Uterus (tissue), 4 donors: ENCODE data around the gene OR8H1. TPM values are rescaled to one million over a fixed set of nuclear protein-coding genes. Genes with fewer than 3 reads are reported as not detected.

ENCODE experiments used
- DNase-seq, 2 donors: peaks; one replicate each; pipeline ENCODE4 v3.0.0-alpha.2; 2019 to 2020
- H3K27ac ChIP-seq, 2 donors: fragments of 200-600 bp; sonication (generic); 1 replicate in 1 of 2; 2 replicates in 1 of 2; pipeline ENCODE4 v1.5.1; 2016 to 2018
- H3K27me3 ChIP-seq, 2 donors: fragments of 200-600 bp; sonication (generic); one replicate each; pipeline ENCODE4 v1.5.1; 2018 to 2019; ENCODE audit warnings: control low read depth in 1 of 2
- H3K36me3 ChIP-seq, 2 donors: fragments of 200-600 bp; sonication (generic); one replicate each; pipeline ENCODE4 v1.5.1; 2019; ENCODE audit warnings: control low read depth in 1 of 2
- H3K4me1 ChIP-seq, 2 donors: fragments of 200-600 bp; sonication (generic); one replicate each; pipeline ENCODE4 v1.5.1; 2018 to 2019; ENCODE audit warnings: control low read depth in 1 of 2
- H3K4me3 ChIP-seq, 2 donors: fragments of 200-600 bp; sonication (generic); 1 replicate in 1 of 2; 2 replicates in 1 of 2; pipeline ENCODE4 v1.5.1; 2018 to 2019; ENCODE audit warnings: mild to moderate bottlenecking in 1 of 2
- H3K9me3 ChIP-seq, 2 donors: fragments of 200-600 bp; sonication (generic); one replicate each; pipeline ENCODE4 v1.5.1; 2019; ENCODE audit warnings: control low read depth in 1 of 2
- CTCF ChIP-seq, 4 experiments: fragments of 200-600 bp in 2 of 4; fragments of 450-650 bp in 2 of 4; sonication (generic) in 2 of 4; IDR thresholded peaks; one replicate each; pipeline ENCODE4 v1.5.1; 2016 to 2019; ENCODE audit warnings: antibody characterized with exemption in 4 of 4, mild to moderate bottlenecking in 2 of 4, moderate library complexity in 1 of 4
- POLR2A ChIP-seq, 2 donors: fragments of 450-650 bp; IDR thresholded peaks; one replicate each; pipeline ENCODE4 v1.6.1; 2016; ENCODE audit warnings: antibody characterized with exemption in 2 of 2, mild to moderate bottlenecking in 1 of 2, moderate library complexity in 1 of 2
- intact Hi-C: fragments of 100-400 bp; cut with DNase I; formaldehyde crosslinking; loops from one replicate; pipeline ENCODE4 v1.15.1; 2023; ENCODE audit warnings: low total_unique reads
- total RNA-seq, 4 donors: library from RNA; depleted of rRNA in 3 of 4; stranded (reverse); fragments of >200 nt in 3 of 4; gene quantifications; one replicate each; pipeline versions ENCODE4 v1.1.0 to v1.2.4, GENCODE V29; 2014 to 2023
- donor health status: DM: yes; HTN: yes; CAD: no.

The OR8H1 gene
- not detected for total RNA-seq

GRCh38 chr11:56292154-56292553 lies at the start of gene OR8H1:
Gene OR8H1, minus strand, starts transcription at chr11:56292254. Its CDS starts 1,192 bp downstream, at chr11:56291062.
- Histone ChIP-seq H3K4me1 (no peaks in the 10 kb centered on the region), H3K9me3 (no peaks in the 10 kb centered on the region), H3K4me3 (no peak within 1 kb of the TSS), H3K36me3 (no peaks in the 10 kb centered on the region), H3K27ac (no peak within 1 kb of the TSS), H3K27me3 (no peaks in the 10 kb centered on the region)
- DNase-seq = no peak
- TF ChIP-seq POLR2A (IDR thresholded peaks at IDR 0.05) = no peak
- no peak for TF ChIP-seq CTCF (IDR thresholded peaks at IDR 0.05)
- intact Hi-C loops = no loop called here

DNA sequence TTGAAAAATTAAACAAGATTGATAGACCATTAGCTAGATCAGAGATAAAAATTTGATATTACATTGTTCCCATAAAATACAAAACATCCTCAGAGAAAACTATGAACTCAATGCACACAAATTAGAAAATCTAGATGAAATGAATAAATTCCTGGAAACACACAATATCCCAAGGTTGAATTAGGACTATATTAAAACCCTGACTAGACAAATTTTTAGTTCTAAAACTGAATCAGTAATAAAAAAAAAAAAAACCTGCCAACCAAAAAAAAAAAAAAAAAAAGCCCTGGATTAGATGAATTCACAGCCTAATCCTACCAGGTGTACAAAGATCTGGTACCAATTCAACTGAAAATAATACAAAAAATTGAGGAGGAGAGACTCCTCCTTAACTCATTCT lies 48.2 kb upstream of the OR8H1 start:
- intact Hi-C loops = no loop called here
- no peaks in the 10 kb centered on the region for H3K4me1 ChIP-seq
- H3K27me3 ChIP-seq = no peaks in the 10 kb centered on the region
- no peak for TF ChIP-seq CTCF (IDR thresholded peaks at IDR 0.05)
- no peak for TF ChIP-seq POLR2A (IDR thresholded peaks at IDR 0.05)
- no peak overlapping the region for H3K4me3 ChIP-seq
- H3K9me3 ChIP-seq = no peaks in the 10 kb centered on the region
- no peaks in the 10 kb centered on the region for H3K36me3 ChIP-seq
- H3K27ac ChIP-seq = no peak overlapping the region
- no peak for DNase-seq

DNA sequence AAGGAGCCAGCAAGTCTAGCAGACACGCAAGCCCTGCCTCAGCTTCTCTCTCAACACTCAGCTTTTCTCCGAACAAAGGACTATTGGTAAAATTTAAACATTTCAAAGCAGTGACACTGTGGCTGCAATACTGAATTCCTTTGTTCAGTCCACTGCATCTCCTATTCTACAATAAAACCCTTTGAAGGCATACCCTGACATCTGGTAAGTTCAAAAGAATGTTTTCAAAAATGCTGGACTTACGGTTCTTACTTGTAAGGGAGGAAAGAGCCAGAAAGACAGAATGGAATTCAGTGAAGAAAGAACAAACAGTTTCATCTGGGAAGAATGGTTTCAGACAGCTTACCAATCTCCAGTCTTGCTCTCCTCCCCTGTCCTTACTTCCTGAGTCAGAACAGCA lies 41.1 kb upstream of the OR8H1 start:
- H3K27me3 ChIP-seq = no peaks in the 10 kb centered on the region
- H3K4me3 ChIP-seq = no peak overlapping the region
- H3K4me1 ChIP-seq = no peaks in the 10 kb centered on the region
- TF ChIP-seq POLR2A (IDR thresholded peaks at IDR 0.05) = no peak
- TF ChIP-seq CTCF (IDR thresholded peaks at IDR 0.05) = no peak
- no peak overlapping the region for H3K27ac ChIP-seq
- no peaks in the 10 kb centered on the region for H3K9me3 ChIP-seq
- DNase-seq = no peak
- intact Hi-C loops = no loop called here
- no peaks in the 10 kb centered on the region for H3K36me3 ChIP-seq

GRCh38 chr11:56331861-56332491 lies 39.9 kb upstream of the OR8H1 start:
- no peaks in the 10 kb centered on the region for H3K9me3 ChIP-seq
- H3K4me3 ChIP-seq = no peak overlapping the region
- no peaks in the 10 kb centered on the region for H3K4me1 ChIP-seq
- DNase-seq = no peak
- TF ChIP-seq POLR2A (IDR thresholded peaks at IDR 0.05) (no peak), CTCF (IDR thresholded peaks at IDR 0.05) (no peak)
- no peaks in the 10 kb centered on the region for H3K27me3 ChIP-seq
- no peaks in the 10 kb centered on the region for H3K36me3 ChIP-seq
- H3K27ac ChIP-seq = no peak overlapping the region
- intact Hi-C loops = no loop called here

GRCh38 chr11:56314844-56315243 lies 22.8 kb upstream of the OR8H1 start, which contains the start of gene OR8K3:
Gene OR8K3, plus strand, starts transcription at chr11:56315144. Its CDS starts 3,163 bp downstream, at chr11:56318307.
- Histone ChIP-seq H3K27me3 (no peaks in the 10 kb centered on the region), H3K27ac (no peak within 1 kb of the TSS), H3K36me3 (no peaks in the 10 kb centered on the region), H3K4me1 (no peaks in the 10 kb centered on the region), H3K9me3 (no peaks in the 10 kb centered on the region), H3K4me3 (no peak within 1 kb of the TSS)
- no peak for DNase-seq
- intact Hi-C loops = no loop called here
- TF ChIP-seq CTCF (IDR thresholded peaks at IDR 0.05) = no peak
